ENCODE data around the gene FCHSD2.

DNA sequence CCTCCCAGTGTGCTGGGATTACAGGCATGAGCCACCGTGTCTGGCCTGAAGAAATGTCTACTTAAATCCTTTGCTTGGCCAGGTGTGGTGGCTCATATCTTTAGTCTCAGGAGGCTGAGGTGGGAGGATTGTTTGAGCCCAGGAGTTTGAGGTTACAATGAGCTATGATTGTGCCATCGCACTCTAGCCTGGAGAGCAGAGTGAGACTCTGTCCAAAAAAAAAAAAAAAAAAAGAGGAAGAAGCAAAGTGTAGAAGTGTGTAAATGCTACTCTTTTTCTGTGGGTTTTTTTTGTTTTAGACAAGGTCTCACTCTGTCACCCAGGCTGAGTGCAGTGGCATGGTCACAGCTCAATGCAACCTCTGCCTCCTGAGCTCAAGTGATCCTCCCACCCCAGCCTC, 334.3 kb downstream of the FCHSD2 start:
- TF ChIP-seq GABPA (IDR thresholded peaks at IDR 0.05; ENCODE audit: borderline replicate concordance, insufficient read depth, low read length), result no peak
- TF ChIP-seq, protein P1, sequence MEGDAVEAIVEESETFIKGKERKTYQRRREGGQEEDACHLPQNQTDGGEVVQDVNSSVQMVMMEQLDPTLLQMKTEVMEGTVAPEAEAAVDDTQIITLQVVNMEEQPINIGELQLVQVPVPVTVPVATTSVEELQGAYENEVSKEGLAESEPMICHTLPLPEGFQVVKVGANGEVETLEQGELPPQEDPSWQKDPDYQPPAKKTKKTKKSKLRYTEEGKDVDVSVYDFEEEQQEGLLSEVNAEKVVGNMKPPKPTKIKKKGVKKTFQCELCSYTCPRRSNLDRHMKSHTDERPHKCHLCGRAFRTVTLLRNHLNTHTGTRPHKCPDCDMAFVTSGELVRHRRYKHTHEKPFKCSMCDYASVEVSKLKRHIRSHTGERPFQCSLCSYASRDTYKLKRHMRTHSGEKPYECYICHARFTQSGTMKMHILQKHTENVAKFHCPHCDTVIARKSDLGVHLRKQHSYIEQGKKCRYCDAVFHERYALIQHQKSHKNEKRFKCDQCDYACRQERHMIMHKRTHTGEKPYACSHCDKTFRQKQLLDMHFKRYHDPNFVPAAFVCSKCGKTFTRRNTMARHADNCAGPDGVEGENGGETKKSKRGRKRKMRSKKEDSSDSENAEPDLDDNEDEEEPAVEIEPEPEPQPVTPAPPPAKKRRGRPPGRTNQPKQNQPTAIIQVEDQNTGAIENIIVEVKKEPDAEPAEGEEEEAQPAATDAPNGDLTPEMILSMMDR (IDR thresholded peaks at IDR 0.05; ENCODE audit: control extremely low read depth in 1 of 3, insufficient read depth in 1 of 3, low read depth in 1 of 3, low read length in 3 of 3), result no peak
- TF ChIP-seq RFX5 (IDR thresholded peaks at IDR 0.05; ENCODE audit: borderline replicate concordance, low read depth, low read length), result no peak
- no peak for TF ChIP-seq POLR2A (IDR thresholded peaks at IDR 0.05; ENCODE audit: control extremely low read depth in 1 of 2, low read depth in 2 of 2, low read length in 2 of 2)
- TF ChIP-seq POLR2AphosphoS5 (IDR thresholded peaks at IDR 0.05; ENCODE audit: low read depth, low read length), result no peak
- no peak for TF ChIP-seq SIN3A (conservative IDR thresholded peaks at IDR 0.05 in 1 of 2, IDR thresholded peaks at IDR 0.05 in 1 of 2; ENCODE audit: low read depth in 1 of 2, low read length in 2 of 2)
- no peak for TF ChIP-seq CHD1 (IDR thresholded peaks at IDR 0.05; ENCODE audit: low read depth, low read length)
- no peak for TF ChIP-seq EZH2 (IDR thresholded peaks at IDR 0.05; ENCODE audit: low read depth, low read length, severe bottlenecking)
- TF ChIP-seq, protein P2, sequence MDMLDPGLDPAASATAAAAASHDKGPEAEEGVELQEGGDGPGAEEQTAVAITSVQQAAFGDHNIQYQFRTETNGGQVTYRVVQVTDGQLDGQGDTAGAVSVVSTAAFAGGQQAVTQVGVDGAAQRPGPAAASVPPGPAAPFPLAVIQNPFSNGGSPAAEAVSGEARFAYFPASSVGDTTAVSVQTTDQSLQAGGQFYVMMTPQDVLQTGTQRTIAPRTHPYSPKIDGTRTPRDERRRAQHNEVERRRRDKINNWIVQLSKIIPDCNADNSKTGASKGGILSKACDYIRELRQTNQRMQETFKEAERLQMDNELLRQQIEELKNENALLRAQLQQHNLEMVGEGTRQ (IDR thresholded peaks at IDR 0.05; ENCODE audit: low read length), result no peak
- no peak for TF ChIP-seq RNF2 (IDR thresholded peaks at IDR 0.05; ENCODE audit: borderline replicate concordance, low read depth, low read length, missing control alignments, poor library complexity, severe bottlenecking)
- no peak for TF ChIP-seq BACH1 (IDR thresholded peaks at IDR 0.05; ENCODE audit: low read length)
- TF ChIP-seq FOSL1 (IDR thresholded peaks at IDR 0.05; ENCODE audit: insufficient read depth, low read depth, low read length), result no peak
- TF ChIP-seq CREB1 (IDR thresholded peaks at IDR 0.05), result no peak
